PFSK-1 (cell line): Measurements from ENCODE around the gene IGF2BP2.

Experiments
- FOXP2 ChIP-seq: optimal IDR thresholded peaks from 2 replicates; pipeline ENCODE3; 2011; ENCODE audit warnings: borderline replicate concordance, control low read depth, inconsistent platforms; ENCODE audit not compliant: insufficient read depth; ENCODE audit errors: extremely low read length, extremely low read depth
- POLR2AphosphoS5 ChIP-seq: IDR thresholded peaks from 2 replicates; pipeline ENCODE4 v1.6.1; 2012; ENCODE audit warnings: low read depth, mild to moderate bottlenecking, control low read depth, low read length, moderate library complexity
- SIN3A ChIP-seq: IDR thresholded peaks from 2 replicates; pipeline ENCODE4 v1.6.1; 2012; ENCODE audit warnings: mild to moderate bottlenecking, low read length, moderate library complexity, borderline replicate concordance; ENCODE audit not compliant: insufficient read depth
- TAF1 ChIP-seq: IDR thresholded peaks from 2 replicates; pipeline ENCODE4 v1.6.1; 2012; ENCODE audit warnings: low read length, control low read depth, borderline replicate concordance; ENCODE audit not compliant: insufficient read depth
- TF ChIP-seq, protein P1 (sequence below), 2 experiments: IDR thresholded peaks; 2 replicates each; pipeline versions ENCODE4 v1.6.1 to v1.8.0; 2011 to 2012; ENCODE audit warnings: low read depth in 2 of 2, low read length in 2 of 2, control low read depth in 1 of 2, inconsistent platforms in 1 of 2, mild to moderate bottlenecking in 1 of 2, moderate library complexity in 1 of 2; ENCODE audit not compliant: insufficient read depth in 1 of 2

The IGF2BP2 gene

DNA sequence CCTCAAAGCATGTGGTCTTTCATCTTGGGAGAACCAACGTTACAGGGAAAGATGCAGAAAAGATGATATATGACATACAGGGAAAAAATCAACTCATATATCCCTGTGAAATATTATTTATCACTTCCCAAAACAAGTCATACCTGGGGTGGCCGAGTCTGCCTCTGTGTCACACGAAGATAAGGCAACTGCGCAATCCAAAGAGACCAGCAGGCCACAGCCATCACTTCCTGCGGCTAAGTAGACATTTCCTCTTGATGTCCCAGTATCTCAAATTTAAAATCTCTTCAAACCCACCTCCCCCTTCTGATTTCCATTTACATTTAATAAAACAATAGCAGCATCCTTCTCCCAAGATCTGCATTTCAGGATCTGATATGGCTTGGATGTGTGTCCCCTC, 71.5 kb downstream of the IGF2BP2 start:
- no peak for TF ChIP-seq FOXP2
- TF ChIP-seq SIN3A: no peak
- TF ChIP-seq POLR2AphosphoS5: no peak
- TF ChIP-seq, protein P1, sequence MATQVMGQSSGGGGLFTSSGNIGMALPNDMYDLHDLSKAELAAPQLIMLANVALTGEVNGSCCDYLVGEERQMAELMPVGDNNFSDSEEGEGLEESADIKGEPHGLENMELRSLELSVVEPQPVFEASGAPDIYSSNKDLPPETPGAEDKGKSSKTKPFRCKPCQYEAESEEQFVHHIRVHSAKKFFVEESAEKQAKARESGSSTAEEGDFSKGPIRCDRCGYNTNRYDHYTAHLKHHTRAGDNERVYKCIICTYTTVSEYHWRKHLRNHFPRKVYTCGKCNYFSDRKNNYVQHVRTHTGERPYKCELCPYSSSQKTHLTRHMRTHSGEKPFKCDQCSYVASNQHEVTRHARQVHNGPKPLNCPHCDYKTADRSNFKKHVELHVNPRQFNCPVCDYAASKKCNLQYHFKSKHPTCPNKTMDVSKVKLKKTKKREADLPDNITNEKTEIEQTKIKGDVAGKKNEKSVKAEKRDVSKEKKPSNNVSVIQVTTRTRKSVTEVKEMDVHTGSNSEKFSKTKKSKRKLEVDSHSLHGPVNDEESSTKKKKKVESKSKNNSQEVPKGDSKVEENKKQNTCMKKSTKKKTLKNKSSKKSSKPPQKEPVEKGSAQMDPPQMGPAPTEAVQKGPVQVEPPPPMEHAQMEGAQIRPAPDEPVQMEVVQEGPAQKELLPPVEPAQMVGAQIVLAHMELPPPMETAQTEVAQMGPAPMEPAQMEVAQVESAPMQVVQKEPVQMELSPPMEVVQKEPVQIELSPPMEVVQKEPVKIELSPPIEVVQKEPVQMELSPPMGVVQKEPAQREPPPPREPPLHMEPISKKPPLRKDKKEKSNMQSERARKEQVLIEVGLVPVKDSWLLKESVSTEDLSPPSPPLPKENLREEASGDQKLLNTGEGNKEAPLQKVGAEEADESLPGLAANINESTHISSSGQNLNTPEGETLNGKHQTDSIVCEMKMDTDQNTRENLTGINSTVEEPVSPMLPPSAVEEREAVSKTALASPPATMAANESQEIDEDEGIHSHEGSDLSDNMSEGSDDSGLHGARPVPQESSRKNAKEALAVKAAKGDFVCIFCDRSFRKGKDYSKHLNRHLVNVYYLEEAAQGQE (IDR thresholded peaks at IDR 0.05; ENCODE audit: insufficient read depth in 1 of 2, low read depth in 2 of 2, low read length in 2 of 2): no peak
- no peak for TF ChIP-seq TAF1

- no peak for TF ChIP-seq POLR2AphosphoS5
- TF ChIP-seq FOXP2: no peak
- no peak for TF ChIP-seq TAF1
- no peak for TF ChIP-seq SIN3A
- TF ChIP-seq, protein P1 (IDR thresholded peaks at IDR 0.05; ENCODE audit: insufficient read depth in 1 of 2, low read depth in 2 of 2, low read length in 2 of 2): no peak
Observed at GRCh38 chr3:185750702-185751101, 74.1 kb downstream of the IGF2BP2 start.

DNA sequence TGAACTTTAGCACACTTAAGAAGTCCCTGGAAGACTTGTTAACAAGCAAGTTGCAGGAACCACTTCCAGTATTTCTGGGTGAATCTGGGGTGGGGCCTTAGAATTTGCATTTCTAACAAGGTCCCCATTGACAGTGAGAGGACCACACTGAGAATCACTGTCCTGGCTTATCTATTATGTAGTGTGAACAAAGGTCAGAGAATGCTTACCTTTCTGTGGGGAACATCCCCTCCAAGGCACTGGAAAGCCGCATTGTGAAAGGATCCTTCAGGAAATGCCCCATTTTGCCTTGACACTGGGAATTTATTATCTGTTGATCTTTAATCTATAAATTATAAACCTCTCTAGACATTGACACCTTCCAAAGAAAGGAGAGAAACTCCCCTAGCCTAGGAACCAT, 74.8 kb downstream of the IGF2BP2 start:
- TF ChIP-seq POLR2AphosphoS5 (no peak), TAF1 (no peak), SIN3A (no peak), FOXP2 (no peak)
- TF ChIP-seq, protein P1 (IDR thresholded peaks at IDR 0.05; ENCODE audit: insufficient read depth in 1 of 2, low read depth in 2 of 2, low read length in 2 of 2): no peak

GRCh38 chr3:185746470-185746869, 78.4 kb downstream of the IGF2BP2 start:
- TF ChIP-seq POLR2AphosphoS5: no peak

- TF ChIP-seq TAF1: no peak
- 0 out of 2 replicates have a peak, but pooled peaks have one; percentile 86 for TF ChIP-seq SIN3A
- TF ChIP-seq, protein P1 (IDR thresholded peaks at IDR 0.05; ENCODE audit: insufficient read depth in 1 of 2, low read depth in 2 of 2, low read length in 2 of 2): no peak
- no peak for TF ChIP-seq FOXP2
- no peak for TF ChIP-seq POLR2AphosphoS5
Observed at GRCh38 chr3:185744997-185745843, 79.6 kb downstream of the IGF2BP2 start.
